ENCODE results near the gene LITAF.
"Not testable (repeated sequence)": the region's sequence is repeated elsewhere in the genome, so short reads cannot be mapped to it uniquely, and the experiment has no call there.

Gene LITAF

DNA sequence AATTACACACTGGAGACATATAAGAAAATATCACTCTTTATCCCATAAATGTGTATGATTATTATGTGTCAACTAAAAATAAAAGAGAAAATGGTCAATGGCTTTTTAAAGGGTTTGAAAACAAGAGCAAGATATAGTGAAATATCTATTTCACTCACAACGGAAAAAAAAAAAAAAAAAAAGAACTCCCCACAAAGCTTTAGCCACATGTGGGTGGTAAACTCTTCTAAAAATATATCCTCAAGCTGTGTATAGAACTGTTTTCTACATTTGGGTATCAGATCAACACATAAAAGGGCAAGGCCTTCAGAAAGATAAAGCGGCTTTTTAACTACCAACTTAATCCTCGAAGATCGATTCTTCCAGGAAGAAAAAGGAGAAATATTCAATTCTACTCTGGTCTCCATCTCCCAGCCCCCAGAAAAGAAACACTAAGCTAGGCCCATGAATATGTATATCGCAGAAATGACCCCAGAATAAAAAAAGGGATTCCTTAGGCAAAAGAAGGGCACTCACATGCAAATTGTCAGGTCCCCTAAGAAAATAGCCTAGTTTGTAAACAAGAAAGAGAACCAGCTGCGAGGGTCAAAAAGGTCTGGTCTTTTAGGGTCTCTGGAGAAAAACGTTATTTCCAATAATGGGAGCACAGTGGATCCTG is 4.4 kb downstream of the LITAF start:
- H3K27me3 ChIP-seq (replicated peaks; ENCODE audit: control insufficient read depth, insufficient read depth, low read length), result no peaks in the 10 kb centered on the region
- no peak overlapping the region for H3K4me3 ChIP-seq (ENCODE audit: low read length)
- peaks cover 16% of the 10 kb centered on the region for H3K4me1 ChIP-seq (ENCODE audit: control insufficient read depth, insufficient read depth, low read length)
- no peak overlapping the region for H3K9ac ChIP-seq (ENCODE audit: low read length)
- H3K9me3 ChIP-seq (ENCODE audit: control insufficient read depth, low read length), result no peaks in the 10 kb centered on the region
- no peak for DNase-seq (ENCODE audit: low read depth)
- H3K36me3 ChIP-seq (ENCODE audit: control insufficient read depth, insufficient read depth, low read length, severe bottlenecking), result no peaks in the 10 kb centered on the region

DNA sequence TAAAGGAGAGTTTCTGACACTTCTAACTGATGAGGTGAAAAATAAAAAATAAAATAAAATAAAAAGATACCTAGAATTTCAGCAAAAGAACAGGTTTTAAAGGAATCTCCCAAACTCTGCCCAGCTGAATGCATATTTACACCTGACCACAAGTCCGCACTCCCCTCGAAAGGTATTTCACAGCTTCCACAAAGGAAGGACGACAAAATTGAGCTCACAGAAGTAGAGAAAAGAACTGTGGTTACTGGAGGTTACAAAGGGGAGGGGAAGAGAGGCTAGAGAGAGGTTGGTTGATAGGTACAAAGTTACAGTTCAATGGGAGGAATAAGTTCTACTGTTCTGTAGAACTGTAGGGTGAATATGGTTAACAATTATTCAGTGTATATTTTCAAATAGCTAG is 5.0 kb downstream of the LITAF start:
- Histone ChIP-seq H3K4me1 (ENCODE audit: control insufficient read depth, insufficient read depth, low read length) (peaks cover 15% of the 10 kb centered on the region), H3K27me3 (replicated peaks; ENCODE audit: control insufficient read depth, insufficient read depth, low read length) (no peaks in the 10 kb centered on the region), H3K9me3 (ENCODE audit: control insufficient read depth, low read length) (no peaks in the 10 kb centered on the region), H3K36me3 (ENCODE audit: control insufficient read depth, insufficient read depth, low read length, severe bottlenecking) (no peaks in the 10 kb centered on the region), H3K9ac (ENCODE audit: low read length) (no peak overlapping the region), H3K4me3 (ENCODE audit: low read length) (no peak overlapping the region)
- no peak for DNase-seq (ENCODE audit: low read depth)

DNA sequence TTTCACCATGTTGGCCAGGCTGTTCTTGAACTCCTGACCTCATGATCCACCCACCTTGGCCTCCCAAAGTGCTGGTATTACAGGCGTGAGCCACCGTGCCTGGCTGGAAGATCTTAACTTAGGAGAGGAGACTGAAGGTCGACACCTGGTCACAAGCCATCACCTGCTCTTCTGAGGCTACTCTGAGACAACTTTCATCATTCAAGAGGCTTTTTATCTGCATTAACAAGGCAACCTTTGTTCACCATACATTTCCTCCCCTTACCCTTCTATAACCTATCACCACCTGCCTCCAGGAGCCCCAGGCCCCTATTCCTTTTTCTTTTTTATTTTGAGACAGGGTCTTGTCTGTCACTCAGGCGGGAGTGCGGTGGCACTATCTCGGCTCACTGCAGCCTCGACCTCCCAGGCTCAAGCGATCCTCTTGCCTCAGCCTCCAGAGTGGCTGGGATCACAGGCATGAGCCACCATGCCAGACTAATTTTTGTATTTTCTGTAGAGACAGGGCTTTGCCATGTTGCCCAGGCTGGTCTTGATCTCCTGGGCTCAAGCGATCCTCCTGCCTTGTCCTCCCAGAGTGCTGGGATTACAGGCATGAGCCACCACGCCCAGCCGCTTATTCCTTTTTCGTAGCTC is 6.2 kb downstream of the LITAF start:
- H3K4me3 ChIP-seq (ENCODE audit: low read length), result no peak overlapping the region
- peaks cover 11% of the 10 kb centered on the region for H3K4me1 ChIP-seq (ENCODE audit: control insufficient read depth, insufficient read depth, low read length)
- no peak for DNase-seq (ENCODE audit: low read depth)
- H3K9me3 ChIP-seq (ENCODE audit: control insufficient read depth, low read length), result no peaks in the 10 kb centered on the region
- no peaks in the 10 kb centered on the region for H3K36me3 ChIP-seq (ENCODE audit: control insufficient read depth, insufficient read depth, low read length, severe bottlenecking)
- H3K9ac ChIP-seq (ENCODE audit: low read length), result no peak overlapping the region
- H3K27me3 ChIP-seq (replicated peaks; ENCODE audit: control insufficient read depth, insufficient read depth, low read length), result no peaks in the 10 kb centered on the region

DNA sequence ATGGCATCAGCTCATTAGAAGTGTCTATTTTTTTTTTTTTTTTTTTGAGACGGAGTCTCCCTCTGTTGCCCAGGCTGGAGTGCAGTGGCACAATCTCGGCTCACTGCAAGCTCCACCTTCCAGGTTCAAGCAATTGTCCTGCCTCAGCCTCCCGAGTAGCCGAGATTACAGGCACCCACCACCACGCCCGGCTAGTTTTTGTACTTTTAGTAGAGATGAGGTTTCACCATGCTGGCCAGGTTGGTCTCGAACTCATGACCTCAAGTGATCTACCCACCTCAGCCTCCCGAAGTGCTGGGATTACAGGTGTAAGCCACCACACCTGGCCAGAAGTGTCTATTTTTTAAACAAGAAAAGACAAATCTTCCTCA is 9.4 kb downstream of the LITAF start:
- H3K9ac ChIP-seq (ENCODE audit: low read length); H3K4me3 ChIP-seq (ENCODE audit: low read length); H3K36me3 ChIP-seq (ENCODE audit: control insufficient read depth, insufficient read depth, low read length, severe bottlenecking); H3K27me3 ChIP-seq (replicated peaks; ENCODE audit: control insufficient read depth, insufficient read depth, low read length); DNase-seq (ENCODE audit: low read depth); H3K4me1 ChIP-seq (ENCODE audit: control insufficient read depth, insufficient read depth, low read length); H3K9me3 ChIP-seq (ENCODE audit: control insufficient read depth, low read length): not testable (repeated sequence)

DNA sequence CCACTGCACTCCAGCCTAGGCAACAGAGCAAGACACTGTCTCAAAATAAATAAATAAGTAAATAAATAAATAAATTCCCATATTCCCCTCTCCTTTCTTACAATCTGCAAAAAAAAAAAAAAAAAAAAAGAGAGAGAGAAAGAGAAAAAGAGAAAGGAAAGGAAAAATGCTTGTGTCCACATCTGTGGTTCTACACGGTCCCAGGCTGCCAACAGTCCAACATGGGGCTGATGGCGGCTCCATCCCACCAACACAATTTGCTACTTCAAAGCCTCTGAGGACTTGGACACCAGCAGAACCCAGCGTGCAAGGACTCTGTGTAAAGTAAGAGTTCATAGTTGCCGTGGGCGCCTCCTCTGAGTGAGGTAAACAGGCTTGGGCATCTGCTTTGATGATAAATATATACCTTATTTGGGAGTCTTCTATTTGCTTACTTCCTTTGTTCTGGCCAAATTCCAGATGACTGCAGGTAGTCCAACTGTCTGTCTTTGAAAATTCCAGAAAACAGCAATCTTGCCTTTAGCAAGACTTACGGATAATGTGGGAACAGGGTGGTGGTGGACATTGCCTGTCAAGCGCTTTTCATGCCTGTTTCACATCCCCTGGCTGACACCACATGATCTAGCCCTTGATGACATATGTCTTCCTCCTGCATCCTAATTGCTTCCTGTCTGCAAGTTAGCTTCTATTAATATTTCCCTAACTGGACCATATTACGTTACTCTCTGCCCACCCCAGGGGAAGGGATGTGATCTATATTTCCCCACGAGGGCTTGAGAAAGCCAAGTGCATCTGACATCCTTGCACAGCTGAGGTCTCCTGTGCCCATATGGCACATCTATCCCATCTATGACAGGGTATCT is 10.1 kb downstream of the LITAF start:
- Histone ChIP-seq H3K36me3 (ENCODE audit: control insufficient read depth, insufficient read depth, low read length, severe bottlenecking) (no peaks in the 10 kb centered on the region), H3K9me3 (ENCODE audit: control insufficient read depth, low read length) (no peaks in the 10 kb centered on the region), H3K27me3 (replicated peaks; ENCODE audit: control insufficient read depth, insufficient read depth, low read length) (no peaks in the 10 kb centered on the region), H3K4me1 (ENCODE audit: control insufficient read depth, insufficient read depth, low read length) (peaks cover 5% of the 10 kb centered on the region), H3K4me3 (ENCODE audit: low read length) (no peak overlapping the region), H3K9ac (ENCODE audit: low read length) (no peak overlapping the region)
- DNase-seq (ENCODE audit: low read depth), result no peak

DNA sequence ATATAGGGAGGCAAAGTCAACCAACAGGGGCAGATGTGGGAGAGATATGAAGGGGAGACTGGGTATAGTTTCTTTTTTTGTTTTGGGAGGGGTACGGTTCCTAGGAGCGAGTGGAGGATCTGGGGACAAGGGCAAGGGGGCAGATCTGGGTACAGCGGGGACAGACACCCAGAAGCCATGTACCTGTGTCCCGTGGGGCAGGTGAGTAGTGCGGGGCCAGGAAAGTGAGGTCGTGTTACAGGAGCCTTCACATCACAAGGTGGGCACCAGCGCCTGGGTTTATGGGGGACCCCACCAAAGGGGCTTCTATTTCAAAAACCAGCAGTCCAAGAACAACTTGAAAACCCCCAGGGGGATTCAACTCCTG is 11.5 kb downstream of the LITAF start:
- H3K36me3 ChIP-seq (ENCODE audit: control insufficient read depth, insufficient read depth, low read length, severe bottlenecking), result no peaks in the 10 kb centered on the region
- H3K4me1 ChIP-seq (ENCODE audit: control insufficient read depth, insufficient read depth, low read length), result peaks cover 5% of the 10 kb centered on the region
- DNase-seq (ENCODE audit: low read depth), result no peak
- H3K4me3 ChIP-seq (ENCODE audit: low read length), result no peak overlapping the region
- no peaks in the 10 kb centered on the region for H3K27me3 ChIP-seq (replicated peaks; ENCODE audit: control insufficient read depth, insufficient read depth, low read length)
- H3K9ac ChIP-seq (ENCODE audit: low read length), result no peak overlapping the region
- no peaks in the 10 kb centered on the region for H3K9me3 ChIP-seq (ENCODE audit: control insufficient read depth, low read length)

DNA sequence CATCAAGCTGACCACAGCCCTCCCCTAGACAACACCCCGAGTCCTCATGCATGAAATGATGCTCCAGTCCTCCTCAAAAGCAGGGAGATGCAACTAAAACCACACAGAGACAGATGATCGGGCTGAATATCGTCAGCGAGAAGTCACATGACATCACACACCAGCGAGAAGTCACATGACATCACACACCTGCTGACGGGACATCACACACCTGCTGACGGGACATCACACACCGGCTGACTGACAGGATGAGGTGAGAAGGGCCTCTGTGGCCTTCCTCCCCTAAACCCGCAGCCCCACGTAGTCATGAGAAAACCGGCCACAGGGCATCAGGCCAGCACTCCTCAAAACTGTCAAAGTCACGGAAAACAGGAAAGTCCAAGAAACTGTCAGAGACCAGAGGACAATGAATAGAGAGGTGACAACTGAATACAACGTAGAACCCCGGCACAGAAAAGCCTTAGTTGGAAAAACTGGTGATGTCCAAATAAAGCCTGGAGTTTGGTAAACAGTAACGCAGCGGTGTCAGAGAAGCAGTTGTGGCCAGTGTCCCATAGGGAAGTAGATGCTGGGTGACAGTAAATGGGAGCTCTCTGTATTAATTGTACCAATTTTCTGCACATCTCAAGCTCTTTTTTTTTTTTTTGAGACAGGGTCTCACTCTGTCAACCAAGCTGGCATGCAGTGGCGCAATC is 14.3 kb downstream of the LITAF start:
- no peak overlapping the region for H3K9ac ChIP-seq (ENCODE audit: low read length)
- peaks cover 5% of the 10 kb centered on the region for H3K4me1 ChIP-seq (ENCODE audit: control insufficient read depth, insufficient read depth, low read length)
- no peaks in the 10 kb centered on the region for H3K36me3 ChIP-seq (ENCODE audit: control insufficient read depth, insufficient read depth, low read length, severe bottlenecking)
- no peak overlapping the region for H3K4me3 ChIP-seq (ENCODE audit: low read length)
- no peak for DNase-seq (ENCODE audit: low read depth)
- H3K27me3 ChIP-seq (replicated peaks; ENCODE audit: control insufficient read depth, insufficient read depth, low read length), result no peaks in the 10 kb centered on the region
- H3K9me3 ChIP-seq (ENCODE audit: control insufficient read depth, low read length), result no peaks in the 10 kb centered on the region

DNA sequence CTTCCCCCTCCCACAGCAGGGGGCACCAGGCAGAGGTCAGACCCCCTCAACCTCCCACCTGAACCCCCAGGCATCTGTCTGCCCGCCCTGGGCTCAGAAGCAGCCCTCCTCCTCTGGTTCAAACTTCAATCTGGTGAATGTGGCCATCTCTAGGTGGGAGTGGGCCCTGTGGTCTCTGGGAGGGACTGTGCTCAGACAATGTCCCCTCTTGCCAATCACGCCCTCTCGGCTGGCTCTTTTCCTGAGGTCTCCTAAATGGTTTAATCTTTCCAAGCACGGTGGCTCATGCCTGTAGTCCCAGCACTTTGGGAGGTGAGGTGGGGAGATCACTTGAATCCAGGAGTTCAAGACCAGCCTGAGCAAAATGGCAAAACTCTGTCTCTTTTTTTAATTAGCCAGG is 15.2 kb downstream of the LITAF start:
- no peak overlapping the region for H3K9ac ChIP-seq (ENCODE audit: low read length)
- DNase-seq (ENCODE audit: low read depth), result no peak

DNA sequence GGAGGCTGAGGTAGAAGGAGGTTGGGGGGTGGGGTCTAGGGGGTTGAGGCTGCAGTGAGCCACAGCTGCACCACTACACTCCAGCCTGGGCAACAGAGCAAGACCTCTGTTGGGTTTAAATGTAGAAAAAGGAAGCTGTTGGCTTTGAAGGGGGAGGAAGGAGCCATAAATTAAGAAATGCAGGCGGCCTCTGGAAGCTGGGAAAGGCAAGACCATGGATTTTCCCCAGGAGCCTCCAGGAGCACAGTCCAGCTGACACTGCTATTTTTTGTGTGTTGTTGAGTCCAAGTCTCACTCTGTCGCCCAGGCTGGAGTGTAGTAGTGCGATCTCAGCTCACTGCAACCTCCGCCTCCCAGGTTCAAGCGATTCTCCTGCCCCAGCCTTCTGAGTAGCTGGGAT is 15.9 kb downstream of the LITAF start:
- Histone ChIP-seq H3K27me3 (replicated peaks; ENCODE audit: control insufficient read depth, insufficient read depth, low read length) (no peaks in the 10 kb centered on the region), H3K9me3 (ENCODE audit: control insufficient read depth, low read length) (no peaks in the 10 kb centered on the region), H3K9ac (ENCODE audit: low read length) (no peak overlapping the region), H3K4me1 (ENCODE audit: control insufficient read depth, insufficient read depth, low read length) (peaks cover 4% of the 10 kb centered on the region), H3K36me3 (ENCODE audit: control insufficient read depth, insufficient read depth, low read length, severe bottlenecking) (no peaks in the 10 kb centered on the region), H3K4me3 (ENCODE audit: low read length) (no peak overlapping the region)
- DNase-seq (ENCODE audit: low read depth), result no peak

More for the DNA sequence above, 15.2 kb downstream of the LITAF start:
- Histone ChIP-seq H3K27me3 (replicated peaks; ENCODE audit: control insufficient read depth, insufficient read depth, low read length) (no peaks in the 10 kb centered on the region), H3K36me3 (ENCODE audit: control insufficient read depth, insufficient read depth, low read length, severe bottlenecking) (no peaks in the 10 kb centered on the region), H3K9me3 (ENCODE audit: control insufficient read depth, low read length) (no peaks in the 10 kb centered on the region), H3K4me1 (ENCODE audit: control insufficient read depth, insufficient read depth, low read length) (peaks cover 5% of the 10 kb centered on the region), H3K4me3 (ENCODE audit: low read length) (no peak overlapping the region)

DNA sequence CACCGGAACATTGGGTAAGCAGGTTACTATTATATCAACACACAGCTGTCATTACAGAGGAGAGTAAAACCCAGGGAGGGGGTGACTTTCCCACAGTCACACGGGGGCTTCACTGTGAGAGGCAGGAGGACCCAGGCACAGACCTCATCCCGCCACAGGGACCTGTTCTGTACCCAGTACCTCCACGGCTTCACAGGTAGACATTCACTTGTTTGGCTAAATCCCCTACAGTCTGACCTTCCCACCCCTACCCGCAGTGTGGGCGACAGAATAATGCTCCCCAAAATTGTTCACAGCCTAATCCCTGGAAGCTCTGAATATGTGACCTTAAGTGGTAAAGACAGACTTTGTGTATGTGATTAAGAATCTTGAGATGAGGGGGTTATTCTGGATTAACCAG is 16.5 kb downstream of the LITAF start:
- Histone ChIP-seq H3K36me3 (ENCODE audit: control insufficient read depth, insufficient read depth, low read length, severe bottlenecking) (no peaks in the 10 kb centered on the region), H3K9me3 (ENCODE audit: control insufficient read depth, low read length) (no peaks in the 10 kb centered on the region), H3K9ac (ENCODE audit: low read length) (no peak overlapping the region), H3K4me3 (ENCODE audit: low read length) (no peak overlapping the region), H3K4me1 (ENCODE audit: control insufficient read depth, insufficient read depth, low read length) (no peaks in the 10 kb centered on the region), H3K27me3 (replicated peaks; ENCODE audit: control insufficient read depth, insufficient read depth, low read length) (no peaks in the 10 kb centered on the region)
- DNase-seq (ENCODE audit: low read depth), result no peak

DNA sequence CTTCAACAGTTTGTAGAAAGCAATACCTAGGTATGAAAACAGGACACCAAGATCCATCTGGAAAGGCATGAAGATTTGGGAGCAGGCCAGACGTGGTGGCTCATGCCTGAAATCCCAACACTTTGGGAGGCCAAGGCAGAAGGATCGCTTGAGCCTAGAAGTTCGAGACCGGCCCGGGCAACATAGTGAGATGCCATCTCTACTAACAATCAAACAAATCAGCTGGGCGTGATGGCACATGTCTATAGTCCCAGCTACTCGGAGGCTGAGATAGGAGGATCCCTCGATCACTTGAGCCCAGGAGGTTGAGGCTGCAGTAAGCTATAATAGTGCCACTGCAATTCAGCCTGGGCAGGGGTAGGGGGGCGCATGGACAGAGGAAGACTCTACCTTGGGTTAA is 20.3 kb downstream of the LITAF start:
- DNase-seq (ENCODE audit: low read depth), result no peak
- H3K36me3 ChIP-seq (ENCODE audit: control insufficient read depth, insufficient read depth, low read length, severe bottlenecking), result no peaks in the 10 kb centered on the region
- H3K27me3 ChIP-seq (replicated peaks; ENCODE audit: control insufficient read depth, insufficient read depth, low read length), result no peaks in the 10 kb centered on the region
- H3K4me3 ChIP-seq (ENCODE audit: low read length), result no peak overlapping the region
- H3K9ac ChIP-seq (ENCODE audit: low read length), result no peak overlapping the region
- H3K4me1 ChIP-seq (ENCODE audit: control insufficient read depth, insufficient read depth, low read length), result no peaks in the 10 kb centered on the region
- no peaks in the 10 kb centered on the region for H3K9me3 ChIP-seq (ENCODE audit: control insufficient read depth, low read length)

Measured in adipocyte (in vitro differentiated cells).